Progenitor cell of endocrine pancreas (in vitro differentiated cells): ENCODE results near the gene AMH. TPM values are rescaled to one million over a fixed set of nuclear protein-coding genes. Genes with fewer than 3 reads are reported as not detected.
A peak's percentile ranks its signal among the peaks of the same experiment; 100 is the strongest.

Experiments
- DNase-seq: peaks from one replicate; pipeline ENCODE4 v3.0.0; 2021; ENCODE audit warnings: low spot score; ENCODE audit not compliant: unreplicated experiment
- H3K27ac Mint-ChIP-seq: 2 replicates; pipeline ENCODE4 v1.8.0; 2021; ENCODE audit warnings: mild to moderate bottlenecking, moderate library complexity, mixed read lengths
- H3K27me3 Mint-ChIP-seq: 2 replicates; pipeline ENCODE4 v1.8.0; 2021; ENCODE audit warnings: mixed read lengths
- H3K36me3 Mint-ChIP-seq: 2 replicates; pipeline ENCODE4 v1.8.0; 2022; ENCODE audit warnings: mixed read lengths; ENCODE audit not compliant: insufficient read depth
- H3K4me1 Mint-ChIP-seq: 2 replicates; pipeline ENCODE4 v1.8.0; 2021; ENCODE audit warnings: low read depth, mixed read lengths
- H3K4me3 Mint-ChIP-seq: 2 replicates; pipeline ENCODE4 v1.8.0; 2021; ENCODE audit warnings: low read depth, mild to moderate bottlenecking, moderate library complexity, mixed read lengths
- H3K9me3 Mint-ChIP-seq: 2 replicates; pipeline ENCODE4 v1.8.0; 2021; ENCODE audit warnings: low read depth, mixed read lengths
- total RNA-seq: library from RNA; stranded (reverse); gene quantifications from 2 replicates; pipeline ENCODE4 v1.2.1, GENCODE V29; 2021
- TF ChIP-seq, protein P1 (sequence below): fragments of 200-600 bp; sonication (generic); IDR thresholded peaks from one replicate; pipeline ENCODE4 v1.5.0; 2021; ENCODE audit warnings: antibody characterized with exemption, mild to moderate bottlenecking; ENCODE audit not compliant: unreplicated experiment

The AMH gene
- total RNA-seq, 1 donor from 2014 or later, result 58.4 TPM

DNA sequence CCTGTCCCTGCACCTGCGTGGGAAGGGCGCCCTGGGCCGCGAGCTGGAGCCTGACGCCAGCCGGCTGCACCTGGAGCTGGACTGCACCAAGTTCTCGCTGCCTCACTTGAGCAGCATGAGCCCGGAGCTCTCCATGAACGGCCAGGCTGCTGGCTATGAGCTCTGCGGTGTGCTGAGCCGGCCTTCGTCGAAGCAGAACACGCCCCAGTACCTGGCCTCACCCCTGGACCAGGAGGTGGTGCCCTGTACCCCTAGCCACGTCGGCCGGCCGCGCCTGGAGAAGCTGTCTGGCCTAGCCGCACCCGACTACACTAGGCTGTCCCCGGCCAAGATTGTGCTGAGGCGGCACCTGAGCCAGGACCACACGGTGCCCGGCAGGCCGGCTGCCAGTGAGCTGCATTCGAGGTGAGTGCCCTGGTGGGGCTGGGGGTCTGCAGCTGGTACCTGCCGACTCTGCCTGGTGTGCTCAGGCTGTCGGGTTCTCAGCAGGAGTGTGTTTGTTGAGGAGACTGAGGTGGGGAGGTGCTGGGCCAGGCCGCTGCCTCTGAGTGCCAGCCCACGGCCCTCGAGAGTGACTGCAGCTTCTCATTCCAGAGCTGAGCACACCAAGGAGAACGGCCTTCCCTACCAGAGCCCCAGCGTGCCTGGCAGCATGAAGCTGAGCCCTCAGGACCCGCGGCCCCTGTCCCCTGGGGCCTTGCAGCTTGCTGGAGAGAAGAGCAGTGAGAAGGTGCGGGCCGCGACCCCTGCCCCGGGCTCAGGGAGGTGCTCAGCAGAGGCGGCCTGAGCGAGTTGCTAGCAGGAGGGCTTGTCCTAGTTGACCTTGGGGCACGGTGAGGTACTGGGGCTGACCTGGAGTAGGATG, 32.5 kb upstream of the AMH start:
- Mint-ChIP-seq H3K27me3 (no peaks in the 10 kb centered on the region), H3K4me1 (no peaks in the 10 kb centered on the region), H3K9me3 (no peaks in the 10 kb centered on the region), H3K27ac (no peak overlapping the region), H3K36me3 (peaks cover 12% of the 10 kb centered on the region), H3K4me3 (no peak overlapping the region)
- TF ChIP-seq, protein P1, sequence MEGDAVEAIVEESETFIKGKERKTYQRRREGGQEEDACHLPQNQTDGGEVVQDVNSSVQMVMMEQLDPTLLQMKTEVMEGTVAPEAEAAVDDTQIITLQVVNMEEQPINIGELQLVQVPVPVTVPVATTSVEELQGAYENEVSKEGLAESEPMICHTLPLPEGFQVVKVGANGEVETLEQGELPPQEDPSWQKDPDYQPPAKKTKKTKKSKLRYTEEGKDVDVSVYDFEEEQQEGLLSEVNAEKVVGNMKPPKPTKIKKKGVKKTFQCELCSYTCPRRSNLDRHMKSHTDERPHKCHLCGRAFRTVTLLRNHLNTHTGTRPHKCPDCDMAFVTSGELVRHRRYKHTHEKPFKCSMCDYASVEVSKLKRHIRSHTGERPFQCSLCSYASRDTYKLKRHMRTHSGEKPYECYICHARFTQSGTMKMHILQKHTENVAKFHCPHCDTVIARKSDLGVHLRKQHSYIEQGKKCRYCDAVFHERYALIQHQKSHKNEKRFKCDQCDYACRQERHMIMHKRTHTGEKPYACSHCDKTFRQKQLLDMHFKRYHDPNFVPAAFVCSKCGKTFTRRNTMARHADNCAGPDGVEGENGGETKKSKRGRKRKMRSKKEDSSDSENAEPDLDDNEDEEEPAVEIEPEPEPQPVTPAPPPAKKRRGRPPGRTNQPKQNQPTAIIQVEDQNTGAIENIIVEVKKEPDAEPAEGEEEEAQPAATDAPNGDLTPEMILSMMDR, result no peak
- DNase-seq, result no peak

DNA sequence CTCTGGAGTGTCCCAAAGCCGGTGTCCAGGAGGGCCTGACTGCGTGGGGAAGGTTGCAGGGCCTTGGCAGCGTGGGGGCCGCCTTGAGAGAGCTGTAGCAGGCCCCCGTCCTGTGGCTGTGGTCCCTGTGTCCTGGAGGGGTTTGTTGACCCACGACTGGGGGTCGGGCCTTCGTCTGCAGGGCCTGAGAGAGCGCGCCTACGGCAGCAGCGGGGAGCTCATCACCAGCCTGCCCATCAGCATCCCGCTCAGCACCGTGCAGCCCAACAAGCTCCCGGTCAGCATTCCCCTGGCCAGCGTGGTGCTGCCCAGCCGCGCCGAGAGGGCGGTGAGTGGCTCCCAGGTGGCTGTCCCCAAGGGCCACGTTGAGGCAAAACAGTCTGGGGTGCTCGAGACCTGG, 31.5 kb upstream of the AMH start:
- no peak overlapping the region for H3K4me3 Mint-ChIP-seq

DNA sequence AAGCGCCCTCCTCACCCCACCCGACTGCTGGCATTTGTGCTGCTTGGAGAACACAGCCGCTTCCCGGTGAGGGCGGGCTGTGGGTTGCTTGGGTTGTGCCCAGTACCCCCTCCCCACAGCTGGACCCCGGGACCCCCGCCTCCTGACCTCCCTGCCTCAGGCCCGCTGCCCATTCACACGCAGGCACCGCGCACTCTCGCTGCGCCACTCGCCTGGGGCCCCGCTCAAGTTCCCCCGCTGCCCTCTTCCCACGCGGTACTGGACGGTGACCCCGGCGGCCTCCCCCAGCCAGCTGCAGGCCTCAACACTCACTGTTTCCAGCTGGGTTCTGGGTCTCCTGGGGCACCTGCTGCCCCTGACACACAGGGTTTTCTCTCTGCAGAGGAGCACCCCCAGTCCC, 29.4 kb upstream of the AMH start:
- H3K4me1 Mint-ChIP-seq, result no peaks in the 10 kb centered on the region
- H3K4me3 Mint-ChIP-seq, result no peak overlapping the region
- no peak overlapping the region for H3K27ac Mint-ChIP-seq
- peaks cover 9% of the 10 kb centered on the region for H3K36me3 Mint-ChIP-seq
- DNase-seq, result no peak
- no peaks in the 10 kb centered on the region for H3K9me3 Mint-ChIP-seq
- TF ChIP-seq, protein P1, result no peak
- H3K27me3 Mint-ChIP-seq, result no peaks in the 10 kb centered on the region

More for the DNA sequence above, 31.5 kb upstream of the AMH start:
- no peaks in the 10 kb centered on the region for H3K27me3 Mint-ChIP-seq
- TF ChIP-seq, protein P1, result no peak
- H3K36me3 Mint-ChIP-seq, result peaks cover 8% of the 10 kb centered on the region
- DNase-seq, result no peak
- no peak overlapping the region for H3K27ac Mint-ChIP-seq
- no peaks in the 10 kb centered on the region for H3K4me1 Mint-ChIP-seq
- no peaks in the 10 kb centered on the region for H3K9me3 Mint-ChIP-seq

DNA sequence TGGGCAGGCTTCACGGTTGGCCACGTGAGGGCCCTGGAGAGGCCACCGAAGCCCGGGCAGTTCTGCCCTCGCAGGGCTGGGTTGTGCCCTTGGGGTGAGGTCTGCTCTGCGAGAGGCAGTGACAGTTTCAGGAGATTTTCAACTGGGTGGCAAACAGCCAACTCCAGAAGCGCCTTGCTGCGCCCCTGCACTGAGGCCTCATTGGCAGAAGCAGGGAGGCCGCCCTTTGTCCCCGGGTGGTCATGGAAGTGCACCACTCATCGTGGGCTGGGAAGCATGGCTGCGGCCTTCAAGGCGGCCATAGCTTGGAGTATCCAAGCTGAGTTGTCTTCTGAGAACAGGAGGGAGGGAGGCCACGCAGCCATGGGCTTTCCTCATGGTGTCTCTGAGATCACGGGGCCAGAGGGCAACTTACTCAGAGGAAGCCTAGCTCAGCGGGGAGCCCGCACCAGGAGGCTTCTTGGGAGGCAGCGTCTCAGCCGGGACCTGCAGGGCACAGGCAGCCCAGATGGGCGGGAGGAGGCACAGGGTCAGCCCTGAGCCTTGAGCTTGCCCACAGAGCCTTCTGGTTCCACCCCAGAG, 27.8 kb upstream of the AMH start:
- Mint-ChIP-seq H3K36me3 (peaks cover 9% of the 10 kb centered on the region), H3K4me1 (no peaks in the 10 kb centered on the region), H3K4me3 (no peak overlapping the region), H3K27ac (peak overlapping the region; percentile 59), H3K9me3 (no peaks in the 10 kb centered on the region), H3K27me3 (no peaks in the 10 kb centered on the region)
- no peak for DNase-seq
- TF ChIP-seq, protein P1, result no peak

- TF ChIP-seq, protein P1, result peak; percentile 21
- DNase-seq, result no peak
- no peaks in the 10 kb centered on the region for H3K27me3 Mint-ChIP-seq
- H3K36me3 Mint-ChIP-seq, result peaks cover 8% of the 10 kb centered on the region
- no peaks in the 10 kb centered on the region for H3K9me3 Mint-ChIP-seq
- no peak overlapping the region for H3K27ac Mint-ChIP-seq
- H3K4me3 Mint-ChIP-seq, result no peak overlapping the region
- no peaks in the 10 kb centered on the region for H3K4me1 Mint-ChIP-seq
Measured at GRCh38 chr19:2221918-2222317, 27.2 kb upstream of the AMH start.
